Caco-2 (cell line): Measurements from ENCODE around the gene NPPC. TPM values are rescaled to one million over a fixed set of nuclear protein-coding genes. Genes with fewer than 3 reads are reported as not detected.
A peak's percentile ranks its signal among the peaks of the same experiment; 100 is the strongest.

Experiments
- BruUV-seq: library from RNA; stranded (reverse); fragments of 400-500 nt; replicated peaks from 2 replicates; lab custom pipeline; 2021; lab: Mats Ljungman, UMichigan
- CTCF ChIA-PET: fragments of 300-600 bp; sonication (Branson Sonifier 250); formaldehyde crosslinking; loops from one replicate; lab custom pipeline; 2022; ENCODE audit warnings: antibody characterized with exemption; lab: Charles Lee
- POLR2A ChIA-PET: fragments of 300-600 bp; sonication (Branson Sonifier 250); formaldehyde crosslinking; loops from one replicate; lab custom pipeline; 2022; ENCODE audit warnings: antibody characterized with exemption; lab: Charles Lee
- DNase-seq, 2 experiments: peaks; one replicate each; pipeline versions ENCODE4 v3.0.0 to v3.0.0-alpha.2; 2020 to 2022
- H3K27me3 ChIP-seq: replicated peaks from 2 replicates; pipeline ENCODE4 v1.6.0; 2011; ENCODE audit warnings: low read length; ENCODE audit not compliant: control insufficient read depth, insufficient read depth
- H3K36me3 ChIP-seq: 2 replicates; pipeline ENCODE4 v1.5.1; 2011; ENCODE audit warnings: low read length; ENCODE audit not compliant: control insufficient read depth, insufficient read depth
- H3K4me1 ChIP-seq: fragments of 250-450 bp; sonication (Bioruptor Pico); 2 replicates; pipeline ENCODE4 v1.5.1; 2020; ENCODE audit warnings: mild to moderate bottlenecking
- H3K4me3 ChIP-seq: 2 replicates; pipeline ENCODE4 v1.5.1; 2011; ENCODE audit warnings: low read depth, mild to moderate bottlenecking, control low read depth, low read length
- H3K9me3 ChIP-seq: fragments of 250-450 bp; sonication (Bioruptor Pico); 2 replicates; pipeline ENCODE4 v1.5.1; 2020; ENCODE audit warnings: mild to moderate bottlenecking, moderate library complexity
- H3K27ac Mint-ChIP-seq: one replicate; pipeline ENCODE4 v1.8.0; 2022; ENCODE audit warnings: mixed read lengths; ENCODE audit not compliant: unreplicated experiment
- H3K27me3 Mint-ChIP-seq: one replicate; pipeline ENCODE4 v1.8.0; 2022; ENCODE audit warnings: mixed read lengths; ENCODE audit not compliant: insufficient read depth, unreplicated experiment
- H3K36me3 Mint-ChIP-seq: one replicate; pipeline ENCODE4 v1.8.0; 2022; ENCODE audit warnings: mild to moderate bottlenecking, mixed read lengths; ENCODE audit not compliant: insufficient read depth, unreplicated experiment
- H3K4me1 Mint-ChIP-seq: one replicate; pipeline ENCODE4 v1.8.0; 2022; ENCODE audit warnings: low read depth, mixed read lengths; ENCODE audit not compliant: unreplicated experiment
- H3K4me3 Mint-ChIP-seq: one replicate; pipeline ENCODE4 v1.8.0; 2022; ENCODE audit warnings: mild to moderate bottlenecking, moderate library complexity, mixed read lengths; ENCODE audit not compliant: unreplicated experiment
- H3K9me3 Mint-ChIP-seq: one replicate; pipeline ENCODE4 v1.8.0; 2022; ENCODE audit warnings: mixed read lengths; ENCODE audit not compliant: unreplicated experiment
- intact Hi-C: fragments of 100-400 bp; cut with micrococcal nuclease; formaldehyde crosslinking; loops from one replicate; pipeline ENCODE4 v1.10.0; 2022; ENCODE audit not compliant: unreplicated experiment
- total RNA-seq: library from RNA; stranded (reverse); gene quantifications from 2 replicates; pipeline ENCODE4 v1.2.3, GENCODE V29; 2022
- TF ChIP-seq, protein P1 (sequence below), 2 experiments: fragments of 200-600 bp in 1 of 2; IDR thresholded peaks; 1 replicate in 1 of 2; 2 replicates in 1 of 2; pipeline versions ENCODE4 v1.5.1 to v1.8.0; 2011 to 2022; ENCODE audit warnings: antibody characterized with exemption in 1 of 2, control low read depth in 1 of 2, inconsistent platforms in 1 of 2, low read depth in 1 of 2, low read length in 1 of 2, mild to moderate bottlenecking in 1 of 2, moderate library complexity in 1 of 2; ENCODE audit not compliant: insufficient read depth in 1 of 2, severe bottlenecking in 1 of 2, unreplicated experiment in 1 of 2

NPPC gene
- total RNA-seq, 1 experiment from 2014 or later: not detected

DNA sequence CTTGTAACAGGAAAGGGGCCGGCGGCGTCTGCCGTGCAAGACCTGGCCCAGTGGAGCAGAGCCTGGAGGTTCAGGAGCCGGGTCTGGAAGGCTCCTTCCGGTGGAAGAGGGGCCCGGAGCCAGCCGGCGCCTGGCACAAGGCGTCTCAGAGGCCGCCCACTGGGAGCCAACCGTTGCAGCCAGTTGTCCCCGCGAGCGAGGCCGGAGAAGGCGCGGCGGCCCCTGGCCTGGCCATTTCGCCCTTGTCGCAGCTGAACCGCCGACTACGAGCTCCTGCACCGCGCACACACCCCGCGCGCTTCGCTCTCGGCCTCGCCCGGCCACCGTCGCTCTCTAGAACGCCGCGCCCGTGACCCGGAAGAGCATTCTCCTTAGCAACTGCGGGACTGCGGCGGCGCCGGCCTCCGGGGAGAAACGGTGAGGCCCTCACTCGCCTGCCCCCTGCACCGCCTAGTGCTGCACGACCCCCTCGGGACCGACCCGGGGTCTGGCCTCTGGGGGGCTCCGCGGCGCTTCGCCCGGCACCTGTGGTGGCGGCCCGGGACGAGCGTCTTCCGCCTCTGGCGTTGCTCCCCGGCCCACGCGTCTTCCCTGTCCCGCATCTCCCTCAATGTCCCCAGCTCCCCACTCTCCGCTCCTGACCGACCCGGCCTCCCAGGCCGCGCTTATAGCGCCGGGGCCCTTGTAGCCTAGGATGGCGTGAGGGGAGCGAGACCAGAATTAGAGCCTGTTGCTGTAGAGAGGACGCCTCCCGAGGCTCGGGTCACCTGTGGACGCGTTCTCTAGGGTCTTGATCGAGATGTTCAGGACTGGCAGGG, 35.4 kb upstream of the NPPC start, which contains the start of gene DIS3L2:
Gene DIS3L2, plus strand, starts transcription at position 365 of the 818 bp plus-strand sequence. CDS start 53,215 bp downstream, outside the sequence.
- peak; percentile 72 to 78 for DNase-seq
- H3K27me3 ChIP-seq: no peaks in the 10 kb centered on the region
- CTCF ChIA-PET: interaction anchor here (0.9 kb wide), 1 partner anchor 35 kb away, joined by 4 read pairs; the partner anchor contains the start of gene NPPC
- no peaks in the 10 kb centered on the region for H3K4me1 ChIP-seq
- H3K27me3 Mint-ChIP-seq: no peaks in the 10 kb centered on the region
- H3K4me3 ChIP-seq: peak within 1 kb of the TSS; percentile 74
- no peaks in the 10 kb centered on the region for H3K9me3 Mint-ChIP-seq
- H3K4me1 Mint-ChIP-seq: peaks cover 6% of the 10 kb centered on the region
- no peaks in the 10 kb centered on the region for H3K9me3 ChIP-seq
- POLR2A ChIA-PET: no interaction called here
- H3K36me3 ChIP-seq: no peaks in the 10 kb centered on the region
- H3K36me3 Mint-ChIP-seq: peaks cover 9% of the 10 kb centered on the region
- H3K27ac Mint-ChIP-seq: peak within 1 kb of the TSS; percentile 95
- intact Hi-C loops: no loop called here
- TF ChIP-seq, protein P1, sequence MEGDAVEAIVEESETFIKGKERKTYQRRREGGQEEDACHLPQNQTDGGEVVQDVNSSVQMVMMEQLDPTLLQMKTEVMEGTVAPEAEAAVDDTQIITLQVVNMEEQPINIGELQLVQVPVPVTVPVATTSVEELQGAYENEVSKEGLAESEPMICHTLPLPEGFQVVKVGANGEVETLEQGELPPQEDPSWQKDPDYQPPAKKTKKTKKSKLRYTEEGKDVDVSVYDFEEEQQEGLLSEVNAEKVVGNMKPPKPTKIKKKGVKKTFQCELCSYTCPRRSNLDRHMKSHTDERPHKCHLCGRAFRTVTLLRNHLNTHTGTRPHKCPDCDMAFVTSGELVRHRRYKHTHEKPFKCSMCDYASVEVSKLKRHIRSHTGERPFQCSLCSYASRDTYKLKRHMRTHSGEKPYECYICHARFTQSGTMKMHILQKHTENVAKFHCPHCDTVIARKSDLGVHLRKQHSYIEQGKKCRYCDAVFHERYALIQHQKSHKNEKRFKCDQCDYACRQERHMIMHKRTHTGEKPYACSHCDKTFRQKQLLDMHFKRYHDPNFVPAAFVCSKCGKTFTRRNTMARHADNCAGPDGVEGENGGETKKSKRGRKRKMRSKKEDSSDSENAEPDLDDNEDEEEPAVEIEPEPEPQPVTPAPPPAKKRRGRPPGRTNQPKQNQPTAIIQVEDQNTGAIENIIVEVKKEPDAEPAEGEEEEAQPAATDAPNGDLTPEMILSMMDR (IDR thresholded peaks at IDR 0.05; ENCODE audit: insufficient read depth in 1 of 2, low read depth in 1 of 2, low read length in 1 of 2, severe bottlenecking in 1 of 2, unreplicated experiment in 1 of 2): no peak
- BruUV-seq: no TSS peak
- H3K4me3 Mint-ChIP-seq: peak within 1 kb of the TSS; percentile 91

DNA sequence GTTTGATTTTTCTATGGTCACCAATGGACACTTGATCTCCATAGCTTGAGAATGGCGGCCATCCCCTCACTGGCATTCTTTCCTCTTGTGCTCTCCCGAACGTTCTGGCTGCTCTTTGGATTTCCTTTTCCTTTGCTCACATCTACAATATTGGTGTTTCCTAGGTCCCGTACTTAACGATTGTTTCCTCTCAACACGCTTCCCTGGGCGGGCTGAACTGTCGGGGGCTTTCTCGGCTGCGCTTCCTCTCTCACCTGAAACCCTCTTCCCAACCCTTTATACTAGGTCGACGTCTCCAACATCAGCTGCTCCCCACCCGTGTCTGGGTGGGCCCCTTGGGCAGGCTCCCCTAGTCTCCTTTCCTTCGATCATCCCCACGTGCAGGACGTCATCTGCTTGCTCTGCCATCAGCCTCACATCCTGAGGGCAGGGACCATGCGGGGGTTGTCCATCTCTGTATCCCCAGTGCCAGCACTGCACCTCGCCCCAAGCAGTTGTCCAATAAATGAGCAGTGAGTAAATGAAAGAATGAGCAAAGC, 34.7 kb upstream of the NPPC start:
- Mint-ChIP-seq H3K27me3 (no peaks in the 10 kb centered on the region), H3K9me3 (no peaks in the 10 kb centered on the region), H3K27ac (peak overlapping the region; percentile 95), H3K36me3 (peaks cover 9% of the 10 kb centered on the region), H3K4me3 (peak overlapping the region; percentile 91), H3K4me1 (peaks cover 6% of the 10 kb centered on the region)
- ChIA-PET CTCF (interaction anchor here (0.9 kb wide), 1 partner anchor 35 kb away, joined by 4 read pairs; the partner anchor contains the start of gene NPPC), POLR2A (no interaction called here)
- intact Hi-C loops: no loop called here
- no peak for DNase-seq
- TF ChIP-seq, protein P1 (IDR thresholded peaks at IDR 0.05; ENCODE audit: insufficient read depth in 1 of 2, low read depth in 1 of 2, low read length in 1 of 2, severe bottlenecking in 1 of 2, unreplicated experiment in 1 of 2): no peak
- Histone ChIP-seq H3K36me3 (no peaks in the 10 kb centered on the region), H3K4me1 (no peaks in the 10 kb centered on the region), H3K4me3 (peak overlapping the region; percentile 74), H3K27me3 (no peaks in the 10 kb centered on the region), H3K9me3 (no peaks in the 10 kb centered on the region)
- BruUV-seq: TSS peak; percentile 91

DNA sequence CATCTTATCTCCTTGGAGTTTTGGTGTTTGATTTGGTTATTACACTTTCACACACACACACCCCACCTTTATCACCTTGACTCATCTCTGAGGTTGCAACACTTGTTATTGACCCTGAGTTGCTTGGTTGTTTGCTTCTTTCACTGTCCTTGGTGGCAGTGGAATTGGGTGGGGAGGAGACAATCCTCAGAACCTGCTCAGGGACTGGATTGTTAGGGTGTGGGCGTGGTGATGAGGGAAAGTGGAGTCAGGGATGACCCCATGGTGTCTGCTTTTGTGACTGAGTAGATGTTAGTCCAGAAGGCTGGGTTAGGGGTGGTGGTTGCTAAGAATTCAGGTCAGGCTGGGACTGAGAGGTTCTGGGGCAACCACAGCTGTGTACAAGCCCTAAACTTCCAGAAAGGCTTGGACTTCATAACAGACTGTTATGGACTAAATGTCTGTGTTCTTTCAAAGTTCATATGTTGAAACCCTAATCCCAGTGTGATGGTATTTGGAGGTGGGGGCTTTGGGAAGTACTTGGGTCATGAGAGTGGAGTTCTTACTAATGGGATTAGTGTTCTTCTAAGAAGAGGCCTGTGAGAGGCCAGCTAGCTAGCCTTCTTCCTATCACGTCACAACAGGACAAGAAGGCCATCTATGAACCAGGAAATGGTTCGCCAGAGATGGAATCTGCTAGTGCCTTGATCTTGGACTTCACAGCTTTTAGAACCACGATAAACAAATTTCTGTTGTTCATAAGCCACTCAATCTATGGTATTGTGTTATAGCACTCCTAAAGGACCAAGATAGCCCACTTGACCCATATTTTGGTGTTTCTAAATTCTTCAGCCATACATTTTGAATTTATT, 31.9 kb upstream of the NPPC start:
- Mint-ChIP-seq H3K4me1 (peaks cover 6% of the 10 kb centered on the region), H3K36me3 (peaks cover 9% of the 10 kb centered on the region), H3K4me3 (no peak overlapping the region), H3K27ac (no peak overlapping the region), H3K27me3 (no peaks in the 10 kb centered on the region), H3K9me3 (no peaks in the 10 kb centered on the region)
- POLR2A ChIA-PET: no interaction called here
- TF ChIP-seq, protein P1 (IDR thresholded peaks at IDR 0.05; ENCODE audit: insufficient read depth in 1 of 2, low read depth in 1 of 2, low read length in 1 of 2, severe bottlenecking in 1 of 2, unreplicated experiment in 1 of 2): no peak
- Histone ChIP-seq H3K4me3 (no peak overlapping the region), H3K9me3 (no peaks in the 10 kb centered on the region), H3K4me1 (no peaks in the 10 kb centered on the region), H3K27me3 (no peaks in the 10 kb centered on the region), H3K36me3 (no peaks in the 10 kb centered on the region)
- intact Hi-C loops: no loop called here
- no peak for DNase-seq
- CTCF ChIA-PET: no interaction called here
- BruUV-seq: no TSS peak
